Measurements from ENCODE around the gene AMBRA1.

Gene AMBRA1

DNA sequence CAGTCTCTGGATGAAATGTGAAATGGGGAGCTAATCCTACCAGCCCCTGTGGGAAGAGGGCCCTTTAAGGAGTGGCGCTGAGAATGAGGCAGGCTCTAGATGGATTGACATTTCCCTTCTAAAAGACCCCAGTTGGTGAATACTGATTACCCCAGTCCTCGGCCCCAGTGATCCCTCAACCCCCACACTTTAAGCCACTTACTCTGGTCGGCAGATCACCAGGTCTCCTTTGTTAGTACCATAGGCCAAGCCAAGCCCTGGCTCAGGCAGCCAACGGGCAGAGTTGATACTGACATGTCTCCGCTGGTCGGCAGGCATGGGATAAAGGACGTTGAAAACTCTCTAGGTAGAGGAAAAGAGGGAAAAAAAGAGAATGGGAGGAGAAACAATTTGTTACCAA is 176.1 kb downstream of the AMBRA1 start:
- TF ChIP-seq ZFX (IDR thresholded peaks at IDR 0.05) (no peak), CTCF (conservative IDR thresholded peaks at IDR 0.05) (no peak)
- H3K27ac ChIP-seq, result no peak overlapping the region

DNA sequence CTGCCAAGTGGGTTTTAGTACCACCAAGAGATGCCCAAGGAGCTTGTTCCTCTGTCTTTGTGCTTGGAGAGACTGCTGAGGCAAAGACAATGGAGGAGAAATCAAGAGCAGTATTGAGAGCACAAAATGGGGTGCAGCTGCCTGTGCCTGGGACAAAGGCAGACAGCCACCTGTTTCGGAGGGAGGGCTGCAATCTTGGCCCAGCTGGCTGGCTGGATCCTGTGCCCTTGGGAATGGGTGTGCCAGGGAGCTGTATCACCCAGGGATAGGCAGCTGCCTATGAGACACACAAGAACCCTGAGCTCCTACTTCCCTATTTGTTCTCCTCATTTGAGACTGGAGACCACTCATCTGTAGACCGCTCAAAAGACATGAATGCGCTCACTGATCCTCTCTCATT is 178.9 kb downstream of the AMBRA1 start:
- TF ChIP-seq ZFX (IDR thresholded peaks at IDR 0.05), result no peak
- no peak for TF ChIP-seq CTCF (conservative IDR thresholded peaks at IDR 0.05)
- no peak overlapping the region for H3K27ac ChIP-seq

GRCh38 chr11:46414466-46414796 is 179.4 kb downstream of the AMBRA1 start:
- H3K27ac ChIP-seq, result no peak overlapping the region
- TF ChIP-seq CTCF (conservative IDR thresholded peaks at IDR 0.05) (no peak), ZFX (IDR thresholded peaks at IDR 0.05) (no peak)

DNA sequence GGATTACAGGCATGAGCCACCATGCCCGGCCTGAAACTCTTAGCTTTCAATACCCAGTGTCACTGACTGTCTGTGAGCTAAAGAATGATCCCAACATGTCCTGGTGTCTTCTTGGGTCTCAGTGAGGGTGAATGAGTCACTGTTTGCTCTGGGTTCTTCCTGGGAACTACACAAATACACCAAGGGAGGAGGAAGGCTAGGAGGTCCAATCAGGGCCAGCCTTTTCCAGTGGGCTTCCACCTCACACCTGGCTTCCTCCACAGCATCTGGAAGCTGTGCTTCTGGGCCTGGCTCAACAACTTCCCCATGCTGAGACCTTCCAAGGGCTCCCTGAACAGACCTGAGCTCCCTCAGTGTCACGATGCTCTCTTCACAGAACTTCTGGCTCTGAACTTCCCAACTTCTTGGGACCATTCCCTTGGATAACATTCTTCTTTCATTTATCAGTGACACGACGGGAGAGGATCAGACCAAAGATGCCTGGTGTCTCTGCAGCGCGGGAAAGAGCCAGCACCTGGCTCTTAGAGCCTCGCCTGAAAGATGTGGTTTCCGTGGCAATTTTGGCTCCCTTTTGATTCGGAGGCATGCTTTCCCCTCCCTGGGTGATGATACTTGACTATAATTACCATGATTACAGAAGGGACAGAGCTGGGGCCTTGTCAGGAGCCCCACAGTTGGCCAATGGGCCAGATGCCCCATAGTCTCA is 179.9 kb downstream of the AMBRA1 start:
- TF ChIP-seq ZFX (IDR thresholded peaks at IDR 0.05), result no peak

GRCh38 chr11:46410021-46410420 is 183.8 kb downstream of the AMBRA1 start:
- no peak for TF ChIP-seq CTCF (conservative IDR thresholded peaks at IDR 0.05)
- no peak for TF ChIP-seq ZFX (IDR thresholded peaks at IDR 0.05)
- H3K27ac ChIP-seq, result no peak overlapping the region

More for the DNA sequence above, 179.9 kb downstream of the AMBRA1 start:
- no peak overlapping the region for H3K27ac ChIP-seq

DNA sequence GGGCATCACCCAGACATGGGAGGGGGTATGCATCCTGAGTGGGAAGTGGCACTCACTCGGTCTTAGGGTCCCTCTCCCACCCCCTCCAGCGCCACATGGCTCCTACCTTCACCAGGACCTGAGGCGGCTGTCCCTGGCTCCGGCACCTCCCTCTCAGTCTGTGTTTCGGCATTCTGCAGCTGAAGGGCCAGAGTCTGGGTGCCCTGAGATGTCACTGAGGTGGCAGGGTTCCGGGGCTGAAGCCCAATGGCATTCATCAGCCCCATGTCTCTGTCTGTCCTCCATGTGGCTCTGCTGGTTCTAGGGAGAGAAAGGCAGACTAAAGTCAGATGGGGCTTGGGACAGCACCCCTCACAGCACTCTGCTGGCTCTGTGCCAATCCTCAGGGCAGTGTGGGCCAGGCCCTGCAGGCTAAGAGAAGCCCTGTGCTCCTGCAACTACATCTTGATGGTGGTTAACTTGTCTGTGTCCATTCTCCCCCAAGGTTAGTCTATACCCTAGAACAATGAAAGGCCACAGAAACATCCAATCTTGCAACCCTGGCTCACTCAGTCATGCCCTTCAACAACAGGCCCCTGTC is 185.3 kb downstream of the AMBRA1 start:
- TF ChIP-seq CTCF (conservative IDR thresholded peaks at IDR 0.05), result no peak
- no peak for TF ChIP-seq ZFX (IDR thresholded peaks at IDR 0.05)
- H3K27ac ChIP-seq, result no peak overlapping the region

DNA sequence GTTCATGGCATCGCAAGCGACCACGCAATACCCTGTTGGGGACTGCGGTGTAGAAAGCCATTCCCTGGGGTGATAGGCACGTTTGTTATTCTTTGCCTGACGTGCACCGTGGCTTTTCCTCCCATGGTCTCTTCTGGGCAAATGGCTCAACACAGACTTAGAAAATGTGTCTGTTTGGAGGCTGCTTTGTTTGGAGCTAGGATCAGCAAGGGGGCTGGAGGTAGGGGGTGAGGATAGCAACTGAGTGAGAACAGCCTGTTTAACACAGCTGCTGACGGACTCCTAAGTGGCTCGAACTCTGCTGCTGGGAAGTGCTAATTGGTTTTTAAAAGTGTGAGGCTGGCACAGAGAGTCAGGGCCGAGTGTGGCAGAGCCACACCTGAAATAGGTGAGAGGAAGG is 186.2 kb downstream of the AMBRA1 start:
- H3K27ac ChIP-seq, result no peak overlapping the region
- no peak for TF ChIP-seq CTCF (conservative IDR thresholded peaks at IDR 0.05)
- no peak for TF ChIP-seq ZFX (IDR thresholded peaks at IDR 0.05)

- TF ChIP-seq CTCF (conservative IDR thresholded peaks at IDR 0.05) (no peak), ZFX (IDR thresholded peaks at IDR 0.05) (no peak)
- no peak overlapping the region for H3K27ac ChIP-seq
These were observed 189.3 kb downstream of the AMBRA1 start for GRCh38 chr11:46404476-46405017.

Data from C4-2B (cell line).